ENCODE data around the gene YWHAG. TPM values are rescaled to one million over a fixed set of nuclear protein-coding genes. Genes with fewer than 3 reads are reported as not detected.
"Not testable (repeated sequence)": the region's sequence is repeated elsewhere in the genome, so short reads cannot be mapped to it uniquely, and the experiment has no call there.

Gene YWHAG
- total RNA-seq, 3 donors from 2014 or later: 164 to 173 (median 173) TPM

DNA sequence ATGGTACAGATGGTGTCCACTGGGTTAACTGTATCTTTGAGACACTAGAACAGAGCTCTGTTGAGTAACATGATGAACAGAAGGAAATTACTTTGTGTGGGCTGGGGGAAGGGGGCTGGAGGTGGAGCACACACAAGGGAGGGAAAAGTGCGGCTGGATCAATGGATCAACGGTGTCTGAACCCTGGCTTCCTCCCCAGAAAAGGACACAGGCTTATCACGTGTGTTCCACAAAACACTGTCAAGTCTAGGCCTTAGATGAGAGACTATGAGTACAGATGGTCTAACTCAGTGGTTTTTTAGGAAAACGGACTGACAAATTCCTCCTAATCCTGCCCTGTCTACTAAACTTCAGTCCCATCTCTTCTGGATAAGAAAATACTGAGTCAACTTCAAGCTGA lies 28.5 kb downstream of the YWHAG start:
- Mint-ChIP-seq H3K4me1 (ENCODE audit: low read depth) (peaks cover 36% of the 10 kb centered on the region), H3K9me3 (no peaks in the 10 kb centered on the region), H3K27me3 (ENCODE audit: low read depth) (no peaks in the 10 kb centered on the region), H3K36me3 (ENCODE audit: insufficient read depth) (peaks cover 43% of the 10 kb centered on the region), H3K4me3 (no peak overlapping the region)
- no peak for ATAC-seq
- DNase-seq: no peak

DNA sequence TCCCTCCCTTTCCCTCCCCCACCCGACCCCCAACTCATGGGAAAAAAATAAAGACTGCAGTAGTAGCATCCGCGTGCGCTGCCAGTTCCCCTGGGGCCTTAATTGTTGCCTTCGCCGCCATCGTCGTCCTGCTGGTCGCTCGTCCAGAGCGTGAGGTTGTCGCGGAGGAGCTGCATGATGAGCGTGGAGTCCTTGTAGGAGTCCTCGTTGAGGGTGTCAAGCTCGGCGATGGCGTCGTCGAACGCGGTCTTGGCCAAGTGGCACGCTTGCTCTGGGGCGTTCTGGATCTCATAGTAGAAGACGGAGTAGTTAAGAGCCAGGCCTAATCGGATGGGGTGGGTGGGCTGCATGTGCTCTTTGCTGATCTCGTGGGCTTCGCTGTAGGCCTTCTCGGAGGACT lies 29.3 kb downstream of the YWHAG start:
- H3K9me3 Mint-ChIP-seq: no peaks in the 10 kb centered on the region
- H3K27me3 Mint-ChIP-seq (ENCODE audit: low read depth): no peaks in the 10 kb centered on the region
- no peak overlapping the region for H3K4me3 Mint-ChIP-seq
- peaks cover 43% of the 10 kb centered on the region for H3K36me3 Mint-ChIP-seq (ENCODE audit: insufficient read depth)
- ATAC-seq (no peak), DNase-seq (no peak)
- H3K4me1 Mint-ChIP-seq (ENCODE audit: low read depth): peaks cover 36% of the 10 kb centered on the region

DNA sequence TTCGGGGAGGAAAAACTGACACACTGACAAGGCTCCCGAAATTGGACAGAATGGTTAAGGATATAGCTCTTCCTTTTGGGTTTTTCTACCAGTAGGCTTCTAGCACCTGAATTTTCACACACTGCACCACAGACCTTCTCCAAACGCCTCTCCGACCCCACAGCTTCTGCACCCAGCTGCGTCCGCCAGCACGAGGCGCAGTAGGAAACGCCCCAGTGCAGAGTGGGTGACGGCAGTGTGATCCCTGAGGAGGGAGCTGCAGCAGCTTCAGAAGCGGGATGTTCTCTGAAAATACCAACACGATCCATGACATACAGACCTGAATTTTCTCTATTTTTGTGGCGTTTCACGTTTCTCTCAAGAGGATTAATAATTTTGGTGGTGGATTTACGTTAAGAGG lies 30.4 kb downstream of the YWHAG start:
- Mint-ChIP-seq H3K9me3 (no peaks in the 10 kb centered on the region), H3K4me3 (no peak overlapping the region), H3K36me3 (ENCODE audit: insufficient read depth) (peaks cover 39% of the 10 kb centered on the region), H3K27me3 (ENCODE audit: low read depth) (no peaks in the 10 kb centered on the region), H3K4me1 (ENCODE audit: low read depth) (peaks cover 30% of the 10 kb centered on the region)
- ATAC-seq (no peak), DNase-seq (no peak)

DNA sequence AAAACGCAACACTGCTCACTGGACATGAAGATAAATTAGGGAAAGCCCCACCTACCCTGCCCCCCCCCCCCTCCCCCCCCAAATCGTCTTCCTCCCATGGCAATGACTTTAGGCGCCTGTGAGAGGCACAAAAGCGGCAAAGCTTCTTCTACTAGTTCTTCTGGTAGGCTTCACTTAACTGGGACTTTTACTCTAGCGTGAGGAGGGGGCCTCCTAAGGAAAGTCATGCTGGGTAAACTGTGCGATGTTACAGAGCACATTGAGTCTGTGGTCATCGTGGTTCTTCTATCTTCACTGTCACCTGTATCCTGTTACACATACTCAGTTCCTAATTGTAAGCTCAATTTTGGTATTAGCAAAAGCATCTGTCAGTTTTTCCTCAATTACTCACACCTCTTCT lies 31.2 kb downstream of the YWHAG start:
- Mint-ChIP-seq H3K4me3 (no peak overlapping the region), H3K27me3 (ENCODE audit: low read depth) (no peaks in the 10 kb centered on the region), H3K9me3 (no peaks in the 10 kb centered on the region), H3K36me3 (ENCODE audit: insufficient read depth) (peaks cover 37% of the 10 kb centered on the region), H3K4me1 (ENCODE audit: low read depth) (peaks cover 27% of the 10 kb centered on the region)
- DNase-seq (no peak), ATAC-seq (peak; percentile 25 to 51)

DNA sequence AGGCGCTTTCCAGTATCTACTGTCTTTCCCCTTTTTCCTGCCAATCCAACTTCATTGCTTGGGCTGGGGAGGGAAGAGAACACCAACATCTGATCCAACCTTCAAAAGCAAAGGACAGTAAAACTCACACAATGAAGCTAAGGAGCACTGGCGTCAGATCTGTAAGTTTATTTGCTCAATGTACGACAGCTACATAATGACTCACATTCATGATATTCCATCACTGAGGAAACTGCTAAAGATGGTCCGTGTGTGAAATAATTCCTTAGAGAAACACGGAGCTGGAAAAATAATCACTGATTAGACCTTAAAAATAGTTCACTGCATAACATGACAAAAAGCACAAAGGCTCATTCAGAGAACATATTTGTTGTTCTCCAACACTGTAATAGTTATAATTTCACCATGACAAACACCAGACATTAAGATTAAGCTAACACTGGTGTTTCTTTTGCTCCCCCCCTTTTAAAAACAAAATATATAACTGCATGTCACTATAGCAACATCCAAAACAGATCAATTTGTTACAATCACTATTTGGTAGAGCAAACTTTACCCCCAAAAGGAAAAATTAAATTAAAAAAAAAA lies 32.1 kb downstream of the YWHAG start:
- Mint-ChIP-seq H3K27me3 (ENCODE audit: low read depth) (no peaks in the 10 kb centered on the region), H3K36me3 (ENCODE audit: insufficient read depth) (peaks cover 35% of the 10 kb centered on the region), H3K9me3 (no peaks in the 10 kb centered on the region), H3K4me1 (ENCODE audit: low read depth) (peaks cover 19% of the 10 kb centered on the region), H3K4me3 (no peak overlapping the region)
- no peak for DNase-seq
- ATAC-seq: no peak

DNA sequence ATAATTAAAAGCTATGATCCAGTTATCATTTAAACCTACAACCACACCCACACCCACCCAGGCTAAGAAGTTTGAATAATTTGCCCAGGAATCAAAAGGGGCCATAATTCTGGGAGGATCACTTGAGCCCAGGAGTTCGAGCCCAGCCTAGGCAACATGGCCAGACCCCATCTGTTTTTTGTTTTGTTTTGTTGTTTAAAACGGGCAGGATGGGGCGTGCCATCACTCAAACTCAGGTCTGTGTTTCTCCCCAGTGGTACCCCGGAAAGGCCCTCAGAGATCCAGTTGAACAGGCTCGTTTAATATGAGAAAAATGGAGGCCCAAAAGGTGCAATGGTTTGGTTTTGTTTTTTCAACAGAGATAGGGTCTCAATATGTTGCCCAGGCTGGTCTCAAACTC lies 33.0 kb downstream of the YWHAG start:
- Mint-ChIP-seq H3K9me3 (no peaks in the 10 kb centered on the region), H3K4me3 (no peak overlapping the region), H3K4me1 (ENCODE audit: low read depth) (peaks cover 16% of the 10 kb centered on the region), H3K27me3 (ENCODE audit: low read depth) (no peaks in the 10 kb centered on the region), H3K36me3 (ENCODE audit: insufficient read depth) (peaks cover 35% of the 10 kb centered on the region)
- DNase-seq (no peak), ATAC-seq (no peak)

DNA sequence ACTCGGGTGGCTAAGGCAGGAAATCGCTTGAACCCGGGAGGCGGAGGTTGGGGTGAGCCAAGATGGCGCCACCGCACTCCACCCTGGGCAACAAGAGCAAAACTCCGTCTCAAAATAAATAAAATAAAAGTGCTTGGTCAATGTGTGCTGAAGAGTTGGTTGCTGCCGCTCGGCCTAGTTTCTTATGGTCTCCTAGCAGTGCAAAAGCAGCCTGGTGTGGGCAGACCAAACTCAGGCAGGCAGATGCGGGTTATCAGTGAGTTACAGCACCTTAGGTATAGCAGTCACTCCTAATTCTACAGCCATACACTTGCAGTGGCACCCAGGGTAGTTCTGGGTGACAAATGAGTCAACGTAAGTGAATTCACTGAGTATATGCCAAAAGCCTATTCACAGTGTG lies 33.7 kb downstream of the YWHAG start:
- Mint-ChIP-seq H3K4me1 (ENCODE audit: low read depth) (peaks cover 16% of the 10 kb centered on the region), H3K9me3 (no peaks in the 10 kb centered on the region), H3K27me3 (ENCODE audit: low read depth) (no peaks in the 10 kb centered on the region), H3K4me3 (no peak overlapping the region), H3K36me3 (ENCODE audit: insufficient read depth) (peaks cover 30% of the 10 kb centered on the region)
- ATAC-seq (no peak), DNase-seq (no peak)

- peak; percentile 52 for DNase-seq
- no peaks in the 10 kb centered on the region for H3K9me3 Mint-ChIP-seq
- peaks cover 25% of the 10 kb centered on the region for H3K4me1 Mint-ChIP-seq (ENCODE audit: low read depth)
- ATAC-seq: peak; percentile 40 to 55
- no peaks in the 10 kb centered on the region for H3K36me3 Mint-ChIP-seq (ENCODE audit: insufficient read depth)
- H3K27me3 Mint-ChIP-seq (ENCODE audit: low read depth): no peaks in the 10 kb centered on the region
- peak overlapping the region; percentile 88 for H3K4me3 Mint-ChIP-seq
These were observed 40.1 kb downstream of the YWHAG start for GRCh38 chr7:76318488-76319353.

- Mint-ChIP-seq H3K36me3 (ENCODE audit: insufficient read depth) (no peaks in the 10 kb centered on the region), H3K4me3 (peak overlapping the region; percentile 88), H3K9me3 (no peaks in the 10 kb centered on the region), H3K27me3 (ENCODE audit: low read depth) (no peaks in the 10 kb centered on the region), H3K4me1 (ENCODE audit: low read depth) (peaks cover 25% of the 10 kb centered on the region)
- DNase-seq (peak; percentile 91), ATAC-seq (peak; percentile 97 to 98)
These were observed 40.9 kb downstream of the YWHAG start for GRCh38 chr7:76317782-76318487.

DNA sequence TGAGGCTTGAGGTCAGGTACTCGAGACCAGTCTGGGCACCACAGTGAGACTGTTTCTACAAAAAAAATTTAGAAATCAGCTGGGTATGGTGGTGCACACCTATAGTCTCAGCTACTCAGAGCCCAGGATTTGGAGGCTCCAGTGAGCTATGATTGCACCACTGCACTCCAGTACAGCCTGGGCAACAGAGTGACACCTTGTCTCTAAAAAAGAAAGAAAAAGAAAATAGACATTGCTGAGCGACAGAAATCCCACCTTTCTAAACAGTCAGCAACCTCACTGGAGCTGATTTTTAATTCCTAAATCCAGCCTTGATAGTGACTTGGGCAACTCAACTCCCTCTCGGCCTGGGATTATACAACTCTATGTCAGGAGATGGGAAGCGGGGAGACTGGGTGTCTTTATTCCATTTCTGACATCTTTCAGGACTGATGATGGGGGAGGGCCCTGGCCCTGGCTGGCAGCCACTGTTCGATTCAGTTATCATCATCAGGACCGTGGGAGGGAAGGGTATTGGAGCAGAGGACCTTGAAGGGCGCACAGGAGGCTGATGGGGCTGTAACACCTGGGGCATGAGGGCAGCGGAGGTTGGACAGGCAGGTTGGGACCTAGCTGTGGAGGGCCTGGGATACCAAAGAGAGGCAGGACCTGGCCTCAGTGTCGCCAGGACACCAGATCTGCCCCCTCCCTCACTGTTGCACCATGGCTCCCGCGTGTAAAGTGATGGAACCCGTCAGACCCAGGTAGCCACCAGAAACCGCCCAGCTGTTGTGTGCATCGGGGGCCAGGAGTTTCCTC lies 41.6 kb downstream of the YWHAG start:
- ATAC-seq: no peak
- peak overlapping the region; percentile 88 for H3K4me3 Mint-ChIP-seq
- no peak for DNase-seq
- no peaks in the 10 kb centered on the region for H3K27me3 Mint-ChIP-seq (ENCODE audit: low read depth)
- peaks cover 25% of the 10 kb centered on the region for H3K4me1 Mint-ChIP-seq (ENCODE audit: low read depth)
- H3K9me3 Mint-ChIP-seq: no peaks in the 10 kb centered on the region
- H3K36me3 Mint-ChIP-seq (ENCODE audit: insufficient read depth): no peaks in the 10 kb centered on the region

GRCh38 chr7:76315364-76315763 lies 43.4 kb downstream of the YWHAG start:
- Mint-ChIP-seq H3K4me3 (no peak overlapping the region), H3K36me3 (ENCODE audit: insufficient read depth) (no peaks in the 10 kb centered on the region), H3K9me3 (no peaks in the 10 kb centered on the region), H3K4me1 (ENCODE audit: low read depth) (peaks cover 25% of the 10 kb centered on the region), H3K27me3 (ENCODE audit: low read depth) (no peaks in the 10 kb centered on the region)
- DNase-seq (no peak), ATAC-seq (no peak)

DNA sequence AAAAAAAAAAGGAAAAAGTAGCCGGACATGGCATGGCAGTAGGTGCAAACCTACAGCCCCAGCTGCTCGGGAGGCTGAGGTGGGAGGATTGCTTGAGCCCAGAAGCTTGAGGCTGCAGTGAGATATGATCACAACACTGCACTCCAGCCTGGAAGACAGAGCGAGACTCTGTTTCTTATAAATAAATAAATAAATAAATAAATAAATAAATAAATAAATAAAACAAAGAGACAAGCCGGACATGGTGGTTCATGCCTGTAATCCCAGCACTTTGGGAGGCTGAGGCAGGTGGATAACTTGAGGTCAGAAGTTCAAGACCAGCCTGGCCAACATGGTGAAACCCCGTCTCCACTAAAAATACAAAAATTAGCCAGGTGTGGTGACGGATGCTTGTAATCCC lies 44.1 kb downstream of the YWHAG start:
- not testable (repeated sequence) for H3K9me3 Mint-ChIP-seq; H3K27me3 Mint-ChIP-seq (ENCODE audit: low read depth); H3K4me3 Mint-ChIP-seq; ATAC-seq; H3K36me3 Mint-ChIP-seq (ENCODE audit: insufficient read depth); DNase-seq
- peaks cover 23% of the 10 kb centered on the region for H3K4me1 Mint-ChIP-seq (ENCODE audit: low read depth)

- DNase-seq (peak; percentile 97), ATAC-seq (peak; percentile 49 to 66)
- H3K27me3 Mint-ChIP-seq (ENCODE audit: low read depth): no peaks in the 10 kb centered on the region
- H3K4me3 Mint-ChIP-seq: no peak overlapping the region
- peaks cover 22% of the 10 kb centered on the region for H3K4me1 Mint-ChIP-seq (ENCODE audit: low read depth)
- H3K36me3 Mint-ChIP-seq (ENCODE audit: insufficient read depth): no peaks in the 10 kb centered on the region
- no peaks in the 10 kb centered on the region for H3K9me3 Mint-ChIP-seq
These were observed 44.6 kb downstream of the YWHAG start for GRCh38 chr7:76314042-76314721.

- DNase-seq; ATAC-seq; H3K36me3 Mint-ChIP-seq (ENCODE audit: insufficient read depth); H3K9me3 Mint-ChIP-seq; H3K4me3 Mint-ChIP-seq; H3K4me1 Mint-ChIP-seq (ENCODE audit: low read depth); H3K27me3 Mint-ChIP-seq (ENCODE audit: low read depth): not testable (repeated sequence)
These were observed 47.0 kb downstream of the YWHAG start for GRCh38 chr7:76311838-76312237.

All from activated T-cell treated with anti-CD3 and anti-CD28 coated beads, Interleukin-2, amount 50 U/mL, for 4 hours (primary cell).